Endodermal cell (in vitro differentiated cells): ENCODE data around the gene CFI. TPM values are rescaled to one million over a fixed set of nuclear protein-coding genes. Genes with fewer than 3 reads are reported as not detected.

ENCODE experiments used
- DNase-seq: peaks from one replicate; pipeline ENCODE4 v3.0.0-alpha.2; 2017
- H3K27ac ChIP-seq: 2 replicates; pipeline ENCODE4 v1.5.1; 2013; ENCODE audit warnings: mild to moderate bottlenecking, low read depth, low read length, moderate library complexity
- H3K27me3 ChIP-seq: 2 replicates; pipeline ENCODE4 v1.6.1; 2013; ENCODE audit warnings: mild to moderate bottlenecking, low read length, moderate library complexity; ENCODE audit not compliant: insufficient read depth, control insufficient read depth, poor library complexity, severe bottlenecking
- H3K36me3 ChIP-seq: 2 replicates; pipeline ENCODE4 v1.7.0; 2013; ENCODE audit warnings: mild to moderate bottlenecking, low read length, moderate library complexity; ENCODE audit not compliant: control insufficient read depth, insufficient read depth
- H3K4me1 ChIP-seq: one replicate; pipeline ENCODE4 v1.7.0; 2013; ENCODE audit warnings: low read length; ENCODE audit not compliant: control insufficient read depth, insufficient read depth
- H3K4me3 ChIP-seq: 2 replicates; pipeline ENCODE4 v1.5.1; 2013; ENCODE audit warnings: mild to moderate bottlenecking, low read length, moderate library complexity
- H3K9ac ChIP-seq: 2 replicates; pipeline ENCODE4 v1.6.1; 2013; ENCODE audit warnings: mild to moderate bottlenecking, low read length, moderate library complexity; ENCODE audit not compliant: poor library complexity, severe bottlenecking; ENCODE audit errors: extremely low read depth
- H3K9me3 ChIP-seq: 2 replicates; pipeline ENCODE4 v1.6.1; 2013; ENCODE audit warnings: mild to moderate bottlenecking, low read length, moderate library complexity; ENCODE audit not compliant: control insufficient read depth
- H3K27ac Mint-ChIP-seq: 2 replicates; pipeline ENCODE4 v1.8.0; 2020; ENCODE audit warnings: mixed read lengths
- H3K27me3 Mint-ChIP-seq: 2 replicates; pipeline ENCODE4 v1.8.0; 2021; ENCODE audit warnings: mild to moderate bottlenecking, mixed read lengths; ENCODE audit not compliant: insufficient read depth
- H3K36me3 Mint-ChIP-seq: 2 replicates; pipeline ENCODE4 v1.8.0; 2020; ENCODE audit warnings: low read depth, mixed read lengths
- H3K4me1 Mint-ChIP-seq: 2 replicates; pipeline ENCODE4 v1.8.0; 2020; ENCODE audit warnings: mixed read lengths
- H3K4me3 Mint-ChIP-seq: 2 replicates; pipeline ENCODE4 v1.8.0; 2020; ENCODE audit warnings: mild to moderate bottlenecking, moderate library complexity, mixed read lengths
- H3K9me3 Mint-ChIP-seq: 2 replicates; pipeline ENCODE4 v1.8.0; 2020; ENCODE audit warnings: mild to moderate bottlenecking, mixed read lengths
- WGBS, 2 experiments: methylation state at CpG; one replicate each; pipeline versions ENCODE4 v1.1.5 to v1.1.7; 2013; ENCODE audit warnings: missing lambda C conversion rate in 2 of 2, mixed read lengths in 1 of 2; ENCODE audit not compliant: insufficient coverage in 1 of 2, insufficient read length in 1 of 2; 5-methylcytosine and 5-hydroxymethylcytosine counted together
- total RNA-seq, 2 donors: library from RNA; stranded (reverse); fragmentation: NEBNext Ultra II Directional in 1 of 2; extraction: Animal tissue kit (Norgen Biotek cat#: 25700) in 1 of 2; gene quantifications; 2 replicates in 1 of 2; 3 replicates in 1 of 2; pipeline ENCODE4 v1.2.1, GENCODE V29; 2021
- TF ChIP-seq, protein P1 (sequence below): fragments of 200-600 bp; sonication (generic); conservative IDR thresholded peaks from 2 replicates; pipeline ENCODE4 v1.5.0; 2021; ENCODE audit warnings: antibody characterized with exemption, mild to moderate bottlenecking

The CFI gene
- total RNA-seq, 2 donors from 2014 or later = not detected

DNA sequence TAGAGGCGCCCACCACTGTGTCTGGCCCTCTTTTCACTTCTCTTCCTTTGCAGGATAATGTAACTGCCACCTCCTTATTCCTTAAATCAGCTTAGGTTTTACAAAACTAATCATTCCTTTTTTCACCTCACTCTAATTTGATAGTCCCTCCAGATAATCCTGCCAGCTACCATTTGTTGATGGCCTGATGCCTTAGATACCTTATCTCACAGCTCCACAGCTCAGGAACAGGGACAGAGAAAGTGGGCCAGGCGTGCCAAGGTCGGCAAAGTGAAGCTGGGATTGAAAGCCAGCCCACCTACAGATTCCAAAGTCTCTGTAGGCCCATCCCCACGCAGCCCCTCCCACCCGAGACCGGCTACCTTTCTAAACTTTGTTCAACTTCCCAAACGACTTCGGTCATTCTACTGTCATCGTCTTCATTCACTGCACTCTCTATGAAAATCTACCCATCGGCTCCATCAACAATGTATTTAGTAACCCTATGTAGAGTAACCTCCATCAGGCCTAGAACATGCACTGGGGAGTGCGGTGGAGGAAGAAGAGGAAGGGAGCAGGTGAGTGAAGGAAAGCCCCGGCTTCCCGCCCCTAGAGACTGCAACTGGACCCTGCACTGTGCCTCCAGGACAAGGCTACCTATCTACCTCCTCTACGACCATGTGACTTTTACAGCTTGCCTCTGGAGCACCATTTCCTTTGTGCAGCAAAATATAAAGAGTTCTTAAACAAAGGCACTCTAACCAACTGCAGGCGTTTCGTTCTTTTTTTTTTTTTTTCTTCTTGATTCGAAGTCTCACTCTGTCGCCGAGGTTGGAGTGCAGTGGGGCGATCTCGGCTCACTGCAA, 100.0 kb downstream of the CFI start:
- H3K27me3 Mint-ChIP-seq = peaks cover 39% of the 10 kb centered on the region
- Histone ChIP-seq H3K27ac (no peak overlapping the region), H3K36me3 (peaks cover 10% of the 10 kb centered on the region), H3K27me3 (peaks cover 30% of the 10 kb centered on the region), H3K9me3 (no peaks in the 10 kb centered on the region), H3K4me1 (no peaks in the 10 kb centered on the region), H3K9ac (peak overlapping the region; percentile 82), H3K4me3 (peak overlapping the region; percentile 88)
- peaks cover 27% of the 10 kb centered on the region for H3K4me1 Mint-ChIP-seq
- TF ChIP-seq, protein P1, sequence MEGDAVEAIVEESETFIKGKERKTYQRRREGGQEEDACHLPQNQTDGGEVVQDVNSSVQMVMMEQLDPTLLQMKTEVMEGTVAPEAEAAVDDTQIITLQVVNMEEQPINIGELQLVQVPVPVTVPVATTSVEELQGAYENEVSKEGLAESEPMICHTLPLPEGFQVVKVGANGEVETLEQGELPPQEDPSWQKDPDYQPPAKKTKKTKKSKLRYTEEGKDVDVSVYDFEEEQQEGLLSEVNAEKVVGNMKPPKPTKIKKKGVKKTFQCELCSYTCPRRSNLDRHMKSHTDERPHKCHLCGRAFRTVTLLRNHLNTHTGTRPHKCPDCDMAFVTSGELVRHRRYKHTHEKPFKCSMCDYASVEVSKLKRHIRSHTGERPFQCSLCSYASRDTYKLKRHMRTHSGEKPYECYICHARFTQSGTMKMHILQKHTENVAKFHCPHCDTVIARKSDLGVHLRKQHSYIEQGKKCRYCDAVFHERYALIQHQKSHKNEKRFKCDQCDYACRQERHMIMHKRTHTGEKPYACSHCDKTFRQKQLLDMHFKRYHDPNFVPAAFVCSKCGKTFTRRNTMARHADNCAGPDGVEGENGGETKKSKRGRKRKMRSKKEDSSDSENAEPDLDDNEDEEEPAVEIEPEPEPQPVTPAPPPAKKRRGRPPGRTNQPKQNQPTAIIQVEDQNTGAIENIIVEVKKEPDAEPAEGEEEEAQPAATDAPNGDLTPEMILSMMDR = peak; percentile 27
- H3K9me3 Mint-ChIP-seq = peaks cover 2% of the 10 kb centered on the region
- WGBS, 2 experiments = 48 to 68% methylated on average over 15 to 21 of the region's 21 CpGs
- H3K27ac Mint-ChIP-seq = peak overlapping the region; percentile 96
- peaks cover 15% of the 10 kb centered on the region for H3K36me3 Mint-ChIP-seq
- DNase-seq = peak; percentile 73
- H3K4me3 Mint-ChIP-seq = peak overlapping the region; percentile 82

DNA sequence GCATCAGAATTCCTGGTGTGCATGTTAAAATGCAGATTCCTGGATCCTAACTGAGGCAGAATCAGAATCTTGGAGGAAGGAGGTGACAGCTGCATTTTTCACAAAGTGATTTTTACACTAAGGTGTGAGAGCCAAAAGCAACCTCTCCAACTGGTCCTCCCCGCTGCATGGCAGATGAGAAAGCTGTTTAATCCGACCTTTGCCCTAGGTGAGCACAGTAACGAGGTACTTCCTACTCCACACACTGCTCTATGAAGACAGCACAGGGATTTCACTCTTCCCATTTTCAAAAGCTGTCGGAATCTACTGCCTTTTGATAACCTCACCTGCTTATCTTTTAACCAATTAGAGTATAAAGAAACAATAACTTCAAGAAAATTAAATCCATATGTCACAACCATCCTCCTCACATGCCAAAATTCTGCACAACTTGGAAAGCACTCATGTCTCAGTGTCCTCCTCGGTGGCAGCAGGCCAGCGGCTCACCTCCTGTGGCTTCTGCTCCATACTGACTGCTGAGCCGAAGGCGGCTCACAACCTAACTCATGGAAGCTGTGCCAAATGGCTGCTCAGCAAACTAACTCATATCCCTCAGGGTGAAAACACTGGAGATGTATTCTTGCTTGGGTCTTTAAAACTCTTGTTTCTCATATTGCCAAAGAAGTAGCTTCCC, 102.1 kb downstream of the CFI start:
- peaks cover 24% of the 10 kb centered on the region for H3K36me3 Mint-ChIP-seq
- no peak overlapping the region for H3K27ac Mint-ChIP-seq
- H3K9me3 Mint-ChIP-seq = peaks cover 2% of the 10 kb centered on the region
- Histone ChIP-seq H3K4me3 (no peak overlapping the region), H3K27ac (no peak overlapping the region), H3K36me3 (peaks cover 19% of the 10 kb centered on the region), H3K9me3 (no peaks in the 10 kb centered on the region), H3K4me1 (no peaks in the 10 kb centered on the region), H3K9ac (no peak overlapping the region), H3K27me3 (peaks cover 30% of the 10 kb centered on the region)
- peaks cover 27% of the 10 kb centered on the region for H3K4me1 Mint-ChIP-seq
- no peak overlapping the region for H3K4me3 Mint-ChIP-seq
- 88% methylated on average over 3 to 8 of the region's 8 CpGs for WGBS, 2 experiments
- no peak for DNase-seq
- peaks cover 39% of the 10 kb centered on the region for H3K27me3 Mint-ChIP-seq
- TF ChIP-seq, protein P1 = no peak

DNA sequence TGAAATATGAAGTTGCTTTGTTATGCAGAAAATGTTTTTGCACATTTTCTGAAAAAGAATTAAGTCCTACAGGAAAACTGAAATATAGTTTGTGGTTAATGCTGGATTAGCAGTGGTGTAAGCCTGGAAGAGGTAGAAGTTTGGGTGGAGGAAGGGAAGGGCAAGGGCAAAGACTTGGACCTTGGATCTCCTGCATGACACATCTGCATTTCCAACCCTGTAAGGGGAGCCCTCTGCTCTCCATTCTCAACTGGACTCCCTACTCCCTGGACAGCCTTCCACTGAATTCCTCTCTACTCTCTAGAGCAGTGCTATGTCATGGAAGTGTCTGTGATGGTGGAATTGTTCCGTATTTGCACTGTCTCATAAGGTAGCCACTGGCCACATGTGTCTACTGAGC, 103.1 kb downstream of the CFI start:
- no peak overlapping the region for H3K4me3 Mint-ChIP-seq

More for the DNA sequence above, 103.1 kb downstream of the CFI start:
- TF ChIP-seq, protein P1 = no peak
- H3K36me3 Mint-ChIP-seq = peaks cover 32% of the 10 kb centered on the region
- no peak for DNase-seq
- peaks cover 39% of the 10 kb centered on the region for H3K27me3 Mint-ChIP-seq
- Histone ChIP-seq H3K27ac (no peak overlapping the region), H3K9ac (no peak overlapping the region), H3K9me3 (no peaks in the 10 kb centered on the region), H3K4me3 (no peak overlapping the region), H3K4me1 (no peaks in the 10 kb centered on the region), H3K27me3 (peaks cover 30% of the 10 kb centered on the region), H3K36me3 (peaks cover 28% of the 10 kb centered on the region)
- 96% methylated on average over 1 of the region's 1 CpG; no CpG with 5 or more reads in 1 of the 2 experiments for WGBS, 2 experiments
- H3K9me3 Mint-ChIP-seq = peaks cover 2% of the 10 kb centered on the region
- H3K4me1 Mint-ChIP-seq = peaks cover 20% of the 10 kb centered on the region
- no peak overlapping the region for H3K27ac Mint-ChIP-seq
